ENCODE data around the gene SLC7A11. TPM values are rescaled to one million over a fixed set of nuclear protein-coding genes. Genes with fewer than 3 reads are reported as not detected.
A peak's percentile ranks its signal among the peaks of the same experiment; 100 is the strongest.
"Not testable (repeated sequence)": the region's sequence is repeated elsewhere in the genome, so short reads cannot be mapped to it uniquely, and the experiment has no call there.

The SLC7A11 gene
- total RNA-seq, 4 donors from 2014 or later = 6.2 to 39.8 (median 8.8) TPM

GRCh38 chr4:138239491-138239890, 2.7 kb downstream of the SLC7A11 start:
- H3K27me3 ChIP-seq = no peaks in the 10 kb centered on the region
- no peak overlapping the region for H3K4me3 ChIP-seq (replicated peaks in 1 of 3)
- H3K36me3 ChIP-seq = no peaks in the 10 kb centered on the region
- intact Hi-C loops (cut with DNase I) = no loop called here
- H3K9me3 ChIP-seq = no peaks in the 10 kb centered on the region
- WGBS, 2 donors = 0% methylated on average over 1 of the region's 1 CpG
- DNase-seq = no peak
- no peak overlapping the region for H3K27ac ChIP-seq
- peaks cover 4 to 7% of the 10 kb centered on the region in 2 donors for H3K4me1 ChIP-seq
- TF ChIP-seq POLR2A (IDR thresholded peaks at IDR 0.05) = no peak
- TF ChIP-seq CTCF (IDR thresholded peaks at IDR 0.05) = no peak

- no peak overlapping the region for H3K27ac ChIP-seq
- peaks cover 4 to 7% of the 10 kb centered on the region in 2 donors for H3K4me1 ChIP-seq
- DNase-seq = no peak
- no peaks in the 10 kb centered on the region for H3K27me3 ChIP-seq
- H3K4me3 ChIP-seq (replicated peaks in 1 of 3) = no peak overlapping the region
- intact Hi-C loops (cut with DNase I) = no loop called here
- WGBS, 2 donors = 85 to 95% methylated on average over 4 of the region's 4 CpGs
- TF ChIP-seq CTCF (IDR thresholded peaks at IDR 0.05) (no peak), POLR2A (IDR thresholded peaks at IDR 0.05) (no peak)
- H3K36me3 ChIP-seq = no peaks in the 10 kb centered on the region
- no peaks in the 10 kb centered on the region for H3K9me3 ChIP-seq
Measured at GRCh38 chr4:138238521-138239292, 3.4 kb downstream of the SLC7A11 start.

- H3K4me1 ChIP-seq; H3K4me3 ChIP-seq (replicated peaks in 1 of 3); H3K9me3 ChIP-seq; H3K27ac ChIP-seq; DNase-seq; intact Hi-C loops (cut with DNase I); H3K36me3 ChIP-seq; H3K27me3 ChIP-seq: not testable (repeated sequence)
- 96% methylated on average over 7 of the region's 7 CpGs for WGBS, 2 donors
Measured at GRCh38 chr4:138237132-138237531, 5.0 kb downstream of the SLC7A11 start.

GRCh38 chr4:138236037-138236436, 6.1 kb downstream of the SLC7A11 start:
- 87 to 92% methylated on average over 2 of the region's 2 CpGs for WGBS, 2 donors
- TF ChIP-seq POLR2A (IDR thresholded peaks at IDR 0.05) (no peak), CTCF (IDR thresholded peaks at IDR 0.05) (no peak)

GRCh38 chr4:138235419-138235952, 6.7 kb downstream of the SLC7A11 start:
- Histone ChIP-seq H3K4me3 (replicated peaks in 1 of 3) (no peak overlapping the region), H3K27ac (peak overlapping the region in 2 of 3 donors; percentile 17 to 19), H3K27me3 (no peaks in the 10 kb centered on the region), H3K9me3 (no peaks in the 10 kb centered on the region), H3K36me3 (no peaks in the 10 kb centered on the region), H3K4me1 (peaks cover 0 to 4% of the 10 kb centered on the region in 2 donors)
- no peak for TF ChIP-seq POLR2A (IDR thresholded peaks at IDR 0.05)
- no peak for TF ChIP-seq CTCF (IDR thresholded peaks at IDR 0.05)
- DNase-seq = no peak
- 70 to 74% methylated on average over 1 of the region's 1 CpG for WGBS, 2 donors
- intact Hi-C loops (cut with DNase I) = no loop called here

More at GRCh38 chr4:138236037-138236436, 6.1 kb downstream of the SLC7A11 start:
- Histone ChIP-seq H3K4me3 (replicated peaks in 1 of 3) (no peak overlapping the region), H3K9me3 (no peaks in the 10 kb centered on the region), H3K27me3 (no peaks in the 10 kb centered on the region), H3K27ac (peak overlapping the region in 2 of 3 donors; percentile 17 to 19), H3K36me3 (no peaks in the 10 kb centered on the region), H3K4me1 (peaks cover 0 to 4% of the 10 kb centered on the region in 2 donors)
- DNase-seq = no peak
- intact Hi-C loops (cut with DNase I) = no loop called here

Measured in thyroid gland (tissue), 4 donors.